HCT116 (cell line): ENCODE data around the gene NIFK. TPM values are rescaled to one million over a fixed set of nuclear protein-coding genes. Genes with fewer than 3 reads are reported as not detected.
A peak's percentile ranks its signal among the peaks of the same experiment; 100 is the strongest.

Source experiments
- ATAC-seq: fragments of 200-7000 bp; cut with Tn5 transposase; 2 replicates; pipeline ENCODE4 v1.9.1; 2020; ENCODE audit warnings: mild to moderate bottlenecking, moderate library complexity
- BruUV-seq: library from RNA; stranded (reverse); fragments of 400-500 nt; replicated peaks from 2 replicates; lab custom pipeline; 2021; lab: Mats Ljungman, UMichigan
- CTCF ChIA-PET: fragments of 300-600 bp; sonication (Branson Sonifier 250); formaldehyde crosslinking; loops from one replicate; lab custom pipeline; 2021; ENCODE audit warnings: antibody characterized with exemption; lab: Charles Lee
- POLR2A ChIA-PET: fragments of 300-600, 350-600 bp; sonication (Branson Sonifier 250); formaldehyde crosslinking; loops from one replicate; lab custom pipeline; 2021; ENCODE audit warnings: antibody characterized with exemption; lab: Charles Lee
- RAD21 ChIA-PET, 2 experiments: fragments of 300-600 bp; sonication (Branson Sonifier 250); formaldehyde crosslinking; loops; one replicate each; lab custom pipeline; 2023; ENCODE audit warnings: low total read pairs in 2 of 2; ENCODE audit not compliant: uncharacterized antibody in 2 of 2, unreplicated experiment in 2 of 2, low non-redundant PET in 1 of 2; lab: Charles Lee
- DNase-seq: peaks from one replicate; pipeline ENCODE4 v3.0.0-alpha.2; 2010; ENCODE audit warnings: low read depth, low spot score
- H2AFZ ChIP-seq: fragments of 200-600 bp; shearing (Covaris generic), sonication (generic); 2 replicates; pipeline ENCODE4 v1.6.1; 2017; ENCODE audit warnings: low read depth, mixed run types, mixed read lengths, antibody characterized with exemption, low read length; ENCODE audit not compliant: poor library complexity, severe bottlenecking
- H3K27ac ChIP-seq: 2 replicates; pipeline ENCODE4 v1.5.1; 2012; ENCODE audit warnings: low read depth, low read length
- H3K27me3 ChIP-seq: fragments of 200-600 bp; sonication (generic); 2 replicates; pipeline ENCODE4 v1.6.1; 2016; ENCODE audit warnings: mixed run types, low read length, mixed read lengths; ENCODE audit not compliant: insufficient read depth
- H3K36me3 ChIP-seq, 2 experiments: fragments of 200-500 bp in 1 of 2; fragments of 200-600 bp in 1 of 2; sonication (Bioruptor generic) in 1 of 2; sonication (generic) in 1 of 2; 2 replicates each; pipeline versions ENCODE4 v1.5.1 to v1.6.1; 2014 to 2016; ENCODE audit warnings: low read length in 2 of 2, inconsistent platforms in 1 of 2, mixed read lengths in 1 of 2, mixed run types in 1 of 2; ENCODE audit not compliant: insufficient read depth in 2 of 2, control insufficient read depth in 1 of 2
- H3K4me1 ChIP-seq, 2 experiments: fragments of 200-600 bp in 1 of 2; sonication (generic) in 1 of 2; 2 replicates each; pipeline versions ENCODE4 v1.5.1 to v1.6.1; 2012 to 2017; ENCODE audit warnings: low read length in 2 of 2, inconsistent platforms in 1 of 2, mild to moderate bottlenecking in 1 of 2, mixed read lengths in 1 of 2, mixed run types in 1 of 2, moderate library complexity in 1 of 2; ENCODE audit not compliant: insufficient read depth in 2 of 2, control insufficient read depth in 1 of 2
- H3K4me2 ChIP-seq: fragments of 200-600 bp; sonication (generic); 2 replicates; pipeline ENCODE4 v1.6.1; 2017; ENCODE audit warnings: mixed run types, low read length, mixed read lengths
- H3K4me3 ChIP-seq, 2 experiments: fragments of 200-600 bp in 1 of 2; sonication (generic) in 1 of 2; replicated peaks in 1 of 2; 2 replicates each; pipeline ENCODE4 v1.5.1; 2011 to 2016; ENCODE audit warnings: low read length in 2 of 2, control low read depth in 1 of 2, low read depth in 1 of 2, mild to moderate bottlenecking in 1 of 2, mixed read lengths in 1 of 2, mixed run types in 1 of 2
- H3K79me2 ChIP-seq: fragments of 200-600 bp; sonication (generic); 2 replicates; pipeline ENCODE4 v1.6.1; 2017; ENCODE audit warnings: mild to moderate bottlenecking, mixed run types, low read length, moderate library complexity, mixed read lengths; ENCODE audit not compliant: insufficient read depth
- H3K9ac ChIP-seq: fragments of 200-600 bp; sonication (generic); 2 replicates; pipeline ENCODE4 v1.6.1; 2016; ENCODE audit warnings: low read length, mixed read lengths
- H3K9me2 ChIP-seq: fragments of 200-600 bp; sonication (generic), shearing (Covaris generic); 2 replicates; pipeline ENCODE4 v1.6.1; 2017; ENCODE audit warnings: mixed run types, mild to moderate bottlenecking, moderate library complexity; ENCODE audit not compliant: insufficient read depth
- H3K9me3 ChIP-seq, 2 experiments: fragments of 200-500 bp in 1 of 2; fragments of 200-600 bp in 1 of 2; sonication (Bioruptor generic) in 1 of 2; sonication (generic) in 1 of 2; 2 replicates each; pipeline ENCODE4 v1.6.1; 2014 to 2017; ENCODE audit warnings: low read length in 2 of 2, mixed read lengths in 2 of 2, inconsistent platforms in 1 of 2, low read depth in 1 of 2, mild to moderate bottlenecking in 1 of 2, mixed run types in 1 of 2, moderate library complexity in 1 of 2; ENCODE audit not compliant: control insufficient read depth in 1 of 2, insufficient read depth in 1 of 2
- H4K20me1 ChIP-seq: fragments of 200-600 bp; sonication (generic), shearing (Covaris generic); 2 replicates; pipeline ENCODE4 v1.6.1; 2017; ENCODE audit warnings: mixed run types, mild to moderate bottlenecking, moderate library complexity; ENCODE audit not compliant: insufficient read depth
- ELF1 ChIP-seq: IDR thresholded peaks from 2 replicates; pipeline ENCODE4 v1.6.1; 2012; ENCODE audit warnings: low read depth, borderline replicate concordance
- EZH2 ChIP-seq: fragments of 200-600 bp; sonication (generic); IDR thresholded peaks from 2 replicates; pipeline ENCODE4 v1.6.1; 2017; ENCODE audit warnings: antibody characterized with exemption, mixed run types
- FOSL1 ChIP-seq: IDR thresholded peaks from 2 replicates; pipeline ENCODE4 v1.6.1; 2012; ENCODE audit warnings: low read depth
- POLR2A ChIP-seq: IDR thresholded peaks from 2 replicates; pipeline ENCODE4 v1.7.0; 2011; ENCODE audit warnings: borderline replicate concordance; ENCODE audit not compliant: insufficient read depth, insufficient read length; ENCODE audit errors: extremely low read depth
- POLR2AphosphoS5 ChIP-seq: IDR thresholded peaks from 2 replicates; pipeline ENCODE4 v1.6.1; 2011; ENCODE audit warnings: mild to moderate bottlenecking, low read depth, low read length, moderate library complexity
- RAD21 ChIP-seq: IDR thresholded peaks from 2 replicates; pipeline ENCODE4 v1.6.1; 2012; ENCODE audit warnings: low read depth, mild to moderate bottlenecking
- SIN3A ChIP-seq: IDR thresholded peaks from 2 replicates; pipeline ENCODE4 v1.6.1; 2012; ENCODE audit warnings: low read depth
- SRF ChIP-seq: IDR thresholded peaks from 2 replicates; pipeline ENCODE4 v1.6.1; 2012; ENCODE audit warnings: low read depth
- YY1 ChIP-seq: IDR thresholded peaks from 2 replicates; pipeline ENCODE4 v1.6.1; 2011; ENCODE audit warnings: low read length, low read depth, moderate library complexity, mild to moderate bottlenecking; ENCODE audit not compliant: insufficient replicate concordance; ENCODE audit errors: extremely low read depth
- ZFX ChIP-seq: fragments of 450-650 bp; IDR thresholded peaks from 2 replicates; pipeline ENCODE4 v1.6.1; 2017
- intact Hi-C: fragments of 100-400 bp; cut with micrococcal nuclease; formaldehyde crosslinking; loops from 2 replicates; pipeline ENCODE4 v1.10.0; 2022
- total RNA-seq: library from RNA; stranded (reverse); gene quantifications from one replicate; pipeline ENCODE4 v1.2.1, GENCODE V29; 2021; ENCODE audit not compliant: unreplicated experiment
- TF ChIP-seq, protein P1 (sequence below): IDR thresholded peaks from 2 replicates; pipeline ENCODE4 v1.6.1; 2012
- TF ChIP-seq, protein P2 (sequence below), 3 experiments: fragments of 200-600 bp in 1 of 3; sonication (generic) in 1 of 3; IDR thresholded peaks in 2 of 3; conservative IDR thresholded peaks in 1 of 3; 2 replicates each; pipeline ENCODE4 v1.5.1; 2012 to 2017; ENCODE audit warnings: low read depth in 2 of 3, low read length in 2 of 3, antibody characterized with exemption in 1 of 3, borderline replicate concordance in 1 of 3, control low read depth in 1 of 3, mild to moderate bottlenecking in 1 of 3, mixed read lengths in 1 of 3, mixed run types in 1 of 3, moderate library complexity in 1 of 3; ENCODE audit not compliant: insufficient read depth in 1 of 3

Gene NIFK
- total RNA-seq, 1 experiment from 2014 or later = 93.2 TPM

DNA sequence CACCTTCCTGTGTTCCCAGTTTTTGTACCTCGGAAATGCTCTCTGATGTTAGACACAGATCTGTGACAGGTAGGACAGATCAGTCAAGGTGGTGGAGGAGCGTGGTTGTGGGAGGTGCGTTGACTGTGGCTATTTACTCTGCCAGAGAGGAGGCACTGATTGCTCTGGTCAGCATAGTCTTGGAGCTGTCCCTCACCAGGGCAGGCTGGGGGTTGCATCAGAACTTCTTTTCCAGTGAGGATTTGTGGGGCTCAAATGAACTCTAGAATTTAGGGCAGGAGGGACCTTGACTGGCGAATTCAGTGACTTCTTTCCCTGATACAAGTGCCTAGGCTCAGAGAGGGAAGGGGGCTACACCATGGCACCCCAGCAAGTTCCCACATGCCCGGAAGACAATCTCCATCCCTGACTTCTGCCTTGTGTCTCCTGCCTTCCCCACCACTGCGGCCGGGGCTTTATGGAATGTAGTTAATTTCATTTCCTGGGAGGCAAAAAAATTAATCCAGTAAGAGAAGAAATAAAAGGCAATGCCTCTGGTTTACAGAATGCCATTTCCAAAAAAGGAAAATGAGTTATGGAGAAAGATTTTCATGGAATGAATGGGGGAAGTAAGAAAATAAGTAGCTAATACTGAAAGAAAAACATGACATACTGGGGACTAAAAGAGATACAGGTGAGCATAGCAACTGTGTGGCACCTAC, 26.1 kb downstream of the NIFK start:
- BruUV-seq = no TSS peak
- ATAC-seq = no peak
- no peaks in the 10 kb centered on the region for H3K9me3 ChIP-seq
- H3K4me1 ChIP-seq = peaks cover 3 to 14% of the 10 kb centered on the region in 2 experiments; a peak in 2 of 4 replicates
- TF ChIP-seq FOSL1 (no peak), YY1 (no peak), SRF (no peak), RAD21 (no peak), EZH2 (no peak), ZFX (no peak), SIN3A (no peak), POLR2AphosphoS5 (no peak), POLR2A (no peak), ELF1 (no peak)
- TF ChIP-seq, protein P1, sequence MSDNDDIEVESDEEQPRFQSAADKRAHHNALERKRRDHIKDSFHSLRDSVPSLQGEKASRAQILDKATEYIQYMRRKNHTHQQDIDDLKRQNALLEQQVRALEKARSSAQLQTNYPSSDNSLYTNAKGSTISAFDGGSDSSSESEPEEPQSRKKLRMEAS = no peak
- TF ChIP-seq, protein P2, sequence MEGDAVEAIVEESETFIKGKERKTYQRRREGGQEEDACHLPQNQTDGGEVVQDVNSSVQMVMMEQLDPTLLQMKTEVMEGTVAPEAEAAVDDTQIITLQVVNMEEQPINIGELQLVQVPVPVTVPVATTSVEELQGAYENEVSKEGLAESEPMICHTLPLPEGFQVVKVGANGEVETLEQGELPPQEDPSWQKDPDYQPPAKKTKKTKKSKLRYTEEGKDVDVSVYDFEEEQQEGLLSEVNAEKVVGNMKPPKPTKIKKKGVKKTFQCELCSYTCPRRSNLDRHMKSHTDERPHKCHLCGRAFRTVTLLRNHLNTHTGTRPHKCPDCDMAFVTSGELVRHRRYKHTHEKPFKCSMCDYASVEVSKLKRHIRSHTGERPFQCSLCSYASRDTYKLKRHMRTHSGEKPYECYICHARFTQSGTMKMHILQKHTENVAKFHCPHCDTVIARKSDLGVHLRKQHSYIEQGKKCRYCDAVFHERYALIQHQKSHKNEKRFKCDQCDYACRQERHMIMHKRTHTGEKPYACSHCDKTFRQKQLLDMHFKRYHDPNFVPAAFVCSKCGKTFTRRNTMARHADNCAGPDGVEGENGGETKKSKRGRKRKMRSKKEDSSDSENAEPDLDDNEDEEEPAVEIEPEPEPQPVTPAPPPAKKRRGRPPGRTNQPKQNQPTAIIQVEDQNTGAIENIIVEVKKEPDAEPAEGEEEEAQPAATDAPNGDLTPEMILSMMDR (IDR thresholded peaks at IDR 0.05 in 2 of 3, conservative IDR thresholded peaks at IDR 0.05 in 1 of 3; ENCODE audit: borderline replicate concordance in 1 of 3, insufficient read depth in 1 of 3, low read depth in 2 of 3, low read length in 2 of 3) = no peak
- no peaks in the 10 kb centered on the region for H3K79me2 ChIP-seq
- no peak for DNase-seq
- POLR2A ChIA-PET = no interaction called here
- no peaks in the 10 kb centered on the region for H4K20me1 ChIP-seq
- H3K9ac ChIP-seq = no peak overlapping the region
- intact Hi-C loops = loop anchor here (10.0 kb wide), 1 partner anchor 626 kb away; no protein-coding TSS in a partner anchor
- H3K9me2 ChIP-seq = no peaks in the 10 kb centered on the region
- RAD21 ChIA-PET = no interaction called here
- H3K4me3 ChIP-seq = no peak overlapping the region
- CTCF ChIA-PET = no interaction called here
- no peak overlapping the region for H2AFZ ChIP-seq
- no peaks in the 10 kb centered on the region for H3K36me3 ChIP-seq
- H3K27ac ChIP-seq = no peak overlapping the region
- H3K4me2 ChIP-seq = peak overlapping the region; percentile 35; the same call in 1 of the 2 replicates
- no peaks in the 10 kb centered on the region for H3K27me3 ChIP-seq
